Neural crest cell (in vitro differentiated cells): Measurements from ENCODE around the gene CMTM2. TPM values are rescaled to one million over a fixed set of nuclear protein-coding genes. Genes with fewer than 3 reads are reported as not detected.
A peak's percentile ranks its signal among the peaks of the same experiment; 100 is the strongest.

Experiments used
- DNase-seq: peaks from one replicate; pipeline ENCODE4 v3.0.0; 2021; ENCODE audit warnings: low read depth, mixed read lengths, low spot score
- H3K27ac Mint-ChIP-seq: one replicate; pipeline ENCODE4 v1.8.0; 2021; ENCODE audit warnings: mild to moderate bottlenecking, mixed read lengths; ENCODE audit not compliant: unreplicated experiment
- H3K27me3 Mint-ChIP-seq: 2 replicates; pipeline ENCODE4 v1.8.0; 2021; ENCODE audit warnings: low read depth, mild to moderate bottlenecking, mixed read lengths
- H3K36me3 Mint-ChIP-seq: 2 replicates; pipeline ENCODE4 v1.8.0; 2021; ENCODE audit warnings: low read depth, mild to moderate bottlenecking, mixed read lengths
- H3K4me1 Mint-ChIP-seq: 2 replicates; pipeline ENCODE4 v1.8.0; 2021; ENCODE audit warnings: mixed read lengths
- H3K4me3 Mint-ChIP-seq: one replicate; pipeline ENCODE4 v1.8.0; 2021; ENCODE audit warnings: mild to moderate bottlenecking, mixed read lengths
- H3K9me3 Mint-ChIP-seq: 2 replicates; pipeline ENCODE4 v1.8.0; 2021; ENCODE audit warnings: mixed read lengths
- CTCF ChIP-seq: fragments of 200-600 bp; sonication (generic); conservative IDR thresholded peaks from 2 replicates; pipeline ENCODE4 v1.5.0; 2021; ENCODE audit warnings: antibody characterized with exemption, mild to moderate bottlenecking
- long read RNA-seq: library from polyadenylated mRNA; unstranded; transcript quantifications from one replicate; pipeline ENCODE4 v2.0.0, GENCODE V29; 2020
- total RNA-seq: library from RNA; stranded (reverse); gene quantifications from 2 replicates; pipeline ENCODE4 v1.2.1, GENCODE V29; 2021

CMTM2 gene
- 0.54 and 0.75 TPM in 2 replicates for total RNA-seq
- long read RNA-seq = 0 reads

- Mint-ChIP-seq H3K4me1 (peaks cover 24% of the 10 kb centered on the region), H3K4me3 (no peak within 1 kb of the TSS), H3K27me3 (peaks cover 29% of the 10 kb centered on the region), H3K27ac (peak within 1 kb of the TSS; percentile 94), H3K9me3 (no peaks in the 10 kb centered on the region), H3K36me3 (no peaks in the 10 kb centered on the region)
- no peak for DNase-seq
- TF ChIP-seq CTCF = no peak
Observed at GRCh38 chr16:66578651-66579531, at the start of gene CMTM2. Gene CMTM2, plus strand, starts transcription at chr16:66579463. Its CDS starts 145 bp downstream, at chr16:66579608.

GRCh38 chr16:66529475-66529874, 49.8 kb upstream of the CMTM2 start:
- Mint-ChIP-seq H3K27me3 (no peaks in the 10 kb centered on the region), H3K4me3 (no peak overlapping the region), H3K4me1 (no peaks in the 10 kb centered on the region), H3K27ac (no peak overlapping the region), H3K9me3 (no peaks in the 10 kb centered on the region), H3K36me3 (peaks cover 6% of the 10 kb centered on the region)
- no peak for TF ChIP-seq CTCF
- no peak for DNase-seq

- H3K4me3 Mint-ChIP-seq = no peak overlapping the region
- no peaks in the 10 kb centered on the region for H3K4me1 Mint-ChIP-seq
- H3K27ac Mint-ChIP-seq = no peak overlapping the region
- H3K9me3 Mint-ChIP-seq = no peaks in the 10 kb centered on the region
- TF ChIP-seq CTCF = no peak
- peaks cover 9% of the 10 kb centered on the region for H3K36me3 Mint-ChIP-seq
- no peaks in the 10 kb centered on the region for H3K27me3 Mint-ChIP-seq
- DNase-seq = no peak
Observed at GRCh38 chr16:66534376-66534799, 44.9 kb upstream of the CMTM2 start.

GRCh38 chr16:66536525-66536924, 42.7 kb upstream of the CMTM2 start:
- no peak overlapping the region for H3K4me3 Mint-ChIP-seq
- TF ChIP-seq CTCF = no peak
- no peaks in the 10 kb centered on the region for H3K27me3 Mint-ChIP-seq
- DNase-seq = no peak
- no peaks in the 10 kb centered on the region for H3K4me1 Mint-ChIP-seq
- peaks cover 9% of the 10 kb centered on the region for H3K36me3 Mint-ChIP-seq
- no peak overlapping the region for H3K27ac Mint-ChIP-seq
- no peaks in the 10 kb centered on the region for H3K9me3 Mint-ChIP-seq

- no peak for TF ChIP-seq CTCF
- Mint-ChIP-seq H3K36me3 (peaks cover 9% of the 10 kb centered on the region), H3K27me3 (no peaks in the 10 kb centered on the region), H3K4me1 (no peaks in the 10 kb centered on the region), H3K9me3 (no peaks in the 10 kb centered on the region), H3K27ac (no peak overlapping the region), H3K4me3 (no peak overlapping the region)
- DNase-seq = no peak
Observed at GRCh38 chr16:66537236-66537635, 42.0 kb upstream of the CMTM2 start.
